DMS 273 (cell line): ENCODE results near the gene EOLA2.
A peak's percentile ranks its signal among the peaks of the same experiment; 100 is the strongest.
"Not testable (repeated sequence)": the region's sequence is repeated elsewhere in the genome, so short reads cannot be mapped to it uniquely, and the experiment has no call there.

Experiments used
- DNase-seq: peaks from one replicate; lab custom pipeline; 2025; ENCODE audit not compliant: unreplicated experiment; lab: John Stamatoyannopoulos, UW

The EOLA2 gene

DNA sequence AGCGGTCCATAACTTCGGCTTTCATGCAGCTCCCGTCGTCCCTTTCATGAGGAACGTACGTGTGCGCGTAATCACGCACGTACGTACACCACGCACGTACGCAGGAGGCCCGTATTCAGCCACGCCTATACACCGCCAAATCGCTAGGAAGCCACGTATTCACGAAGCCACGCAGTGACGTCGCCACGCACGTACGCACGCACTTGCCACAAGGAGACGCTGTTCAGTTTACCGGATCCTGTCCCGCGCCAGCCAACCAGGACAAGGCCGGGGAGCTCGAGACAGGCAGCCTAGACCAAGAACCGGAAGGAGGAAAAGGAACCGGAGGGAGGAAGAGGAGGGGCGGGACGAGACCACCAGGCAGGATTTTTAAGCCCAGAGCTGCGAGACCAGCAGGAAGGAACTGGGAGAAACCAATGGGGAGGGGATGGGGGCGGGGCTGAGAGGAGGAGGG is at the start of gene EOLA2:
Gene EOLA2, minus strand, starts transcription at position 65 of the 454 bp plus-strand sequence. CDS start 4,617 bp downstream, outside the sequence.
- peak; percentile 98 for DNase-seq

DNA sequence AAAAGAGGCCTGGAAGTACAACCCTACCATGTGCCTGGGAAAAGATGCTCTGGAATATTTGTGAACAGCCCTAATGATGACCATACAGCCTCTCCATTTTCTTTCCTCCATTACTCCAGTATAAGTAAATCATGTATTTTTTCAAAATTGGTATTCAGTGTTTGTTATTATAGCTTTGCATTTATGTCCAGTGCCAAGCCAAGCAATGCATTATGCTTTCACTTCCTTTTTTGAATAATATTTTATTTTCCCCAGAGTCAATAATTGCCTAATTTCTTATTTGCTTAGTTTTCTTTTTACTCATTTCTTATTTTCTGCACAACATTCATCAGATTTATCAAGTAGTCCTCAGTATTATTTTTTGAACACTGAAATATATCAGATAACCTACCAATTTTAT is 49.3 kb upstream of the EOLA2 start:
- DNase-seq: no peak

GRCh38 chrX:149984411-149984810 is 46.1 kb upstream of the EOLA2 start:
- DNase-seq: no peak

DNA sequence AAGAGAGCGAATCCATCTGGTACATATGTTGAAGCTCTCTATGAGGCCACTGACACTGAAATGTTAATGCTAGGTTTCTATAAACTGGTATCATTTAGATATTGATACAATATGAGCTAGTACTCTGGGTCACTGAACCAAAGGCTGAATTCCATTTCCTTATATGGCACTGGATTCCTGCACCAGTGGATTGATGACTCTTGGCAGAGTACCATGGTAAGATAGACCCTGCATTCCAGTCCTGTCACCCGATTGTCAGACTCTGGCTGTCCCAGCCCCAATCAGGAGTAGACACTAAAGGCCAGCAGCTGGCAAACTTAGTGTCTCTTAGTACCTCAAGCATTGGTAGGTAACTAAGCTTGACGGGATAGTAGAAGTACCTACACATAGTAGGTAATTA is 44.0 kb upstream of the EOLA2 start:
- DNase-seq: no peak

DNA sequence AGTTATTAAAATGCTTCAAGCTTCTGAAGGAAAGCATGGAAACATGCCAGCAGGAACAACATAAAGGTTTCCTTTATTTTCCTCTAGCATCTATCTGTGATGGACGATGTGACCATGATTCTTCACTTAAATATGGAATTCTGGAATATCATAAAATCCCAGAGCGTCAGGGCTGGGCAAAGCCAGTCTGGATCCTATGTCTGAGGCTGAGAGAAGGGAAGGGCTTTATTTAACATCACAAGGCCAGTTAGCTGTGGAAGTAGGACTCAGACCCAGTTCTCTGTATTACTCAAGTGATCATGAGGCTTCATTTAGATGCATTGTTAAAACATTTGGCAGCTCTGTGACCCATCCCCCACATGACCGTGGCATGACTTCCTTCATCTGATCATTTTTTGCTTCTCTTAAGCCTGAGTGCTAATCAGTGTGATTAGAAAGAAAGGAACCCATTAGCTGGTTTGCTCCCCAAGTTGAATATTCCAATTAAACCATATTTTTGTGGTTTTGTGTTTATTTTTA is 40.9 kb upstream of the EOLA2 start:
- DNase-seq: no peak

DNA sequence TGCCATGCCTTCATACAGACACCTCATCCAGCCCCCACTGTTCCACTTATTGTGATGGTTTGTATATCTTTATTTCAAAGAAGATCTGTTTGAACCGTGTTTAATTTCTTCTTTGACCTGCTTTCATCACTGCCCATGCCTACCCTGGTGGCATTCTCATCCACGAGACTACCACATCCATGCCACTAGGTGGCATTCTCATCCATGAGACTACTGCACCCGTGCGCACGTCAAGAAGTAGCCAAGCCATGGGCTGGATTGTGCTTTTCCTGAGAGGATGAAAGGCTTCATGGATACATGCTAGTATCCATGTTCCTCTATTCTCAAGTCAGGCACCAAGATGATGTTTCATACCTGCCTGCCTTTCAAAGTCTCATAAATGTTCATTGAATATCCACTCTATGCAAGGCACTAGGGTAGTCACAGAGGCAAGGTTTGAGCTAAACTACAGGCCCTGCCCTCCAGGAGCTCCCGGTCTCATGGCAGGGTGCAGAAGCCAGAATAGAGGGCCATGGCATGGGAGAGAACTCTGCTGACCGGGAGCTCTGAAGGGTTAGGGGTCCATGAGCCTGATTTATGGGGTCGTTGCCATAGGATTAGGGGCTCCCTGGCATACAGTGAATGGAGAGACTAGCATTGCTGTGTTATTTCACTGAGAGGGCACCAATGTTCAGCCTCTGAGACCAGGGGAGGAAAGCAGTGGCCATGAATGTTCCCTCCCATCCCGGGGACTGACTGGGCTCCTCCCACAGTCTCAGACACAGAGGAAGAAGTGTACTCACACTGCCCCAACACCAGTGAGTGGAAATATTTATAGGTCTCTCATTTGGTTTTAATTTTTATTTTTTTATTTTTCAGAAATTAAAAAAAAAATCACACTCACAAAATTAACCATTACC is 24.8 kb upstream of the EOLA2 start:
- peak; percentile 85 for DNase-seq

GRCh38 chrX:149962010-149962409 is 23.7 kb upstream of the EOLA2 start:
- no peak for DNase-seq

GRCh38 chrX:149961572-149961971 is 23.3 kb upstream of the EOLA2 start:
- no peak for DNase-seq

DNA sequence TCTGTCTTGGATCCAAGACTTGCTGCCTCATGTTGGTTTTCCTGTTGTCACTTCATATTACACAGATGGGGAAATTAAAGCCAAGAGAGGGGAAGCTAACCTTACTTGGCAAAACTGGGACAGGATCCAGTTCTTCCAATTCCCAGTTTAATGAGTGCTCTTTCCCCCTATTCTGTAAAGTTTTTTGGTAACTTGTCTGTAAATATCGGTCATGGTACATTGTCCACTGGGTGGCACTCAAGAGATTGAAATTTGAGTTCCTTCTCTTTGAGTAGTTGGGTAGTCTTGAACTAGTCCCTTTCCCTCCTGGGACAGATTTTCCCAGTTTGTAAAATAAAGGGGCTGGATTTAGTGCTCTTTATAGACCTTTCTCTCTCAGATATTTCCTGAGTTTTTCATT is 12.4 kb upstream of the EOLA2 start:
- DNase-seq: peak; percentile 67

DNA sequence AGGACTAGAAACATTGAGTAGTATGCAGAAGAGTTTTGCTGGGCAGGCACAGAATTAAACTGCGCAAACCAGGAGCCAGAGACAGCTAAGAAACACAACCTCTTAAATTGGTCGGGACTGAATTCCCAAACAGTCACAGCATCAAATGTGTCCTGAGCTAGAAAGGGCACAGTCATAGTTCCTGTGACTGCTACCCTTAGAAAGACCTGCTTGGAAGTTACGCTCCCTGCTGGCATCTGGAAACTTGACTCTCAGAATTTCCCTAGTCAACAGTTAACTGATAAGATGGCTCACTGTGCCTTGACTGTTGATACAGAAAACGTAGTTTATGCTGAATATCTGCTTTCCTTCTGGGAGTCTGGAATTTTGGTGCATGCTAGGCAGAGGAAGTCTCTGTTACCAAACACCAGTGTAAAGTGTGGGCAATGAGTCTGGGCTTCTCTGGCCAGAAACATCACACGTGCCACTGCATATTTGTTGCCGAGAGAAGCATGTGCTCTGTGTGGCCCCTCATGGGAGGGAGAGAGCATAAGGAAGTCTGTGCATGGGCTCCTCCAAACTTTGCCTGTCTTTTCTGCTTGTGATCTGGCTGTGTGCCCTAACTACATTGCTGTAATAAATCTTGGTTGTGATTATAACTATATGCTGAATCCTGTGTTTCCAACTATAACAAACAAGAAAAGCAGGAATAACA is 11.6 kb upstream of the EOLA2 start:
- no peak for DNase-seq

- DNase-seq: no peak
Observed at GRCh38 chrX:149948016-149948415, 9.7 kb upstream of the EOLA2 start.

- DNase-seq: not testable (repeated sequence)
Observed at GRCh38 chrX:149946932-149947331, 8.6 kb upstream of the EOLA2 start.

DNA sequence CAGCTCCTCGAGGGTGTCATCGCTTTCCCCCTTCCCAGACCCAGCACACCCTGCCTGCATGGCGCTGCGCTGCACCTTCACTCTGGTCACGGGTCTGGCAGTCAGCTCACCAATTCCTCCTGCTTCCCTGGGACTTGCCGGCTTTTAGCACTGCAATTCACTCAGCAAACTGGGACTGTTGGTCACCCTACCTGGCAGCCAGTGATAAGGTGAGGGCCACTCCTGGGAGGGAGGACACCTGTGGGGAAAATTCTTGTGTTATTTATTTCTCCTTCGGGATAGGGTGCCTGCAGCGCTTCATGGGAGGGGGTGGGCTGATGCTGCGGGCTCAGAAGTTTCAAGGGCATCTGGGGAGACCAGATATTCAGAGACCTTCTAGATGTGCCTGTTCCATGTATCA is 7.5 kb upstream of the EOLA2 start:
- DNase-seq: not testable (repeated sequence)

- DNase-seq: not testable (repeated sequence)
Observed at GRCh38 chrX:149945087-149945670, 6.9 kb upstream of the EOLA2 start.

GRCh38 chrX:149940674-149941024 is 2.4 kb upstream of the EOLA2 start:
- not testable (repeated sequence) for DNase-seq

DNA sequence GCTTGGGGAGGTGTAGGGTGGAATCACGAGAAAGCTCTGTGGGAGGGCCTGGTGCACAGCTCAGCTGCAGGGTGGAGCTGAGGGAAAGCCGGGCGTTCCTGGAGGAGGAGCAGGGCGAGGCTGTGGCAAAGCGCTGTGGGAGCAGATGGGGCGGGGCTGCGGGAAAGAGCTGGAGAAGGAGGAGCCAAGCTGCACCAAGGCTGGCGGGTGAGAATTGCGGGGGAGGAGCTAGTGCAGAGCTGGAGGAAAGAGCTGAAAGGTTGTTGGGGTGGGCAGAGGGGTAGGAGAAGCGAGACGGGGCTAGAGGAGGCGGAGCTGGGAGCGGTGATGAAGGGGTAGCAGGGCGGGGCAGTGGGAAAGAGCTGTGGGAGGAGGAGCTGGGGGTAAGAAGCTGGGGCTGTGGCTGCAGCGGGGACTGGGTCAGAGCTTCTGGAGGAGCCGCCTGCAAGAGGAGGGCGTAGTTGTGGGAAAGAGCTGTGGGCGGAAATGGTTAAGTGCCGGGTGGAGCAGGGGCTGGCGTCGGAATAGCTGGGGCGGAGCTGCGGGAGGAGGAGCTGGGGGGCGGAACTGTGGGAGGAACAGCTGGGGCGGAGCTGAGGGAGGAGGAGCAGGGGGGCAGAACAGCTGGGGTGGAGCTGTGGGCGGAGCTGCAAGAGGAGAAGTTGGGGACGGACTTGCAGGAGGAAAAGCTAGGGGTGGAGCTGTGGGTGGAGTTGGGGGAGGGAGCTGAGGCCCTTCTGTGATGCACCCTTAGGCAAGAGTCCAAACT is 1.8 kb upstream of the EOLA2 start:
- DNase-seq: peak; percentile 97

GRCh38 chrX:149939655-149939904 is 1.3 kb upstream of the EOLA2 start:
- no peak for DNase-seq

- DNase-seq: peak; percentile 94
Observed at GRCh38 chrX:149938881-149939654, 777 bp upstream of the EOLA2 start.

DNA sequence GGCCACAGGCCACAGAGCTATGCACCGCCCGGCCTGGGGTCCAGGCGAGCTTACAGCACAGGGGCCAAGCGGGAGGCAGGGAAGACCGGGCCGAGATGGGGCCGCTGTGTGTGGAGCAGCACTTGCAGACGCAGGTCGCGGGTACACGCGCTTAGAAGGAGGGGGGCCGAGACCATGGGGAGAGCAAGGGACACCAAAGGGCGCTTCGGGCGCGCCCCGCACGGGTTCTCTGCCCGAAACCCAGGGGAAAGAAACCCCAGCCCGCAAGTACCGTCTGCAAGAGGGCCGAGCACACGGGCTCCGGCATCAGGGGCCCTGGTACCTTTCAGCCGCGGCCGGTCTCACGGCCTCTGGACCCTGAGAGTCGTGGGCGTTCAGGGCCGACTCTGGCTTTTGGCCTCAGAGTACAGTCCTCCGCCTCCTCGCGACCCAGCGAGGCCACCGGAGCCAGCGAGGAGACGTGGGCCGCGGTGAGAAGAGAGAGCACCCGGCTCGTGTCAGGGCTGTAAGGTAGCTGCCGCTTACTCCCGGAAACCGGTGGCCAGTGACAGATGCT is 342 bp downstream of the EOLA2 start:
- peak; percentile 52 for DNase-seq

DNA sequence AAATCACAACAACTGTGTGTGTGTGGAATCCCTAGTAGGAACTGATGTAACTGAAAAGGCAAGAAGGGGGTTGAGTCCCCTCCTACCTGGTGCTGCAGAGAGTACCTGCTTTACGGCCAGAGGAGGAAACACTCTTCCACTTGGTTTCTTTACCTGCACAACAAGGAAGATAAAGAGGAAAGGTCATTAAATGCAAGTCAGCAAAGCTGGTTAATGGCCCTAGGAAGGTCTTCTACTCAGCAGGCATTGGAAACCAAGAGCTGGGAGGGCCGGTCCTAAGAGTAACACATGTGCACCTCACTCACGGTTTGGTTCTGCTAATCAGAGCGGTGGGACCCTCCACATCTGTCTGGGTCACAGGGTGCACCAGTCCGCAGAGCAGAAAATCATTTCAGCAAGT is 963 bp downstream of the EOLA2 start:
- DNase-seq: not testable (repeated sequence)
